ENCODE results near the gene RNF31. TPM values are rescaled to one million over a fixed set of nuclear protein-coding genes. Genes with fewer than 3 reads are reported as not detected.
"Not testable (repeated sequence)": the region's sequence is repeated elsewhere in the genome, so short reads cannot be mapped to it uniquely, and the experiment has no call there.

Gene RNF31
- total and polyA plus RNA-seq, 2 donors (not counting 1 experiment from before 2014, with no cell fraction given), result 69.8 to 103 TPM

- not testable (repeated sequence) for H3K27ac Mint-ChIP-seq
- 100% methylated on average over 7 of the region's 16 CpGs for whole genome bisulfite sequencing (ENCODE audit: insufficient coverage)
These were observed 56.1 kb downstream of the RNF31 start for GRCh38 chr14:24203249-24203886.

GRCh38 chr14:24204163-24205146 is 57.2 kb downstream of the RNF31 start:
- Histone ChIP-seq H3K79me2 (ENCODE audit: control insufficient read depth, insufficient read depth, low read length) (peaks cover 70% of the 10 kb centered on the region), H3K9ac (ENCODE audit: low read length) (no peak overlapping the region), H3K4me2 (replicated peaks; ENCODE audit: low read depth, low read length, poor library complexity, severe bottlenecking) (no peak overlapping the region), H3K36me3 (replicated peaks in 1 of 2; ENCODE audit: control extremely low read depth in 1 of 2, control insufficient read depth in 1 of 2, extremely low read depth in 1 of 2, insufficient read depth in 2 of 2, low read length in 1 of 2) (peaks cover 2 to 53% of the 10 kb centered on the region in 2 experiments), H3K9me3 (ENCODE audit: control extremely low read depth in 1 of 3, control insufficient read depth in 2 of 3, insufficient read depth in 1 of 3, low read length in 2 of 3) (no peaks in the 10 kb centered on the region), H2AFZ (ENCODE audit: insufficient read depth, low read depth, low read length, poor library complexity, severe bottlenecking) (no peak overlapping the region), H3K27me3 (replicated peaks in 1 of 4; ENCODE audit: control extremely low read depth in 1 of 4, control insufficient read depth in 3 of 4, insufficient read depth in 4 of 4, low read length in 3 of 4) (no peaks in the 10 kb centered on the region), H3K27ac (ENCODE audit: low read length in 2 of 2) (no peak overlapping the region), H3K4me3 (ENCODE audit: control extremely low read depth in 1 of 5, extremely low read depth in 1 of 5, insufficient read depth in 1 of 5, low read depth in 2 of 5, low read length in 4 of 5) (no peak overlapping the region), H4K20me1 (ENCODE audit: control insufficient read depth, insufficient read depth, low read length, poor library complexity, severe bottlenecking) (peaks cover 16% of the 10 kb centered on the region), H3K4me1 (ENCODE audit: control insufficient read depth in 2 of 2, insufficient read depth in 2 of 2, low read length in 2 of 2) (peaks cover 10 to 14% of the 10 kb centered on the region in 2 donors)
- WGBS (ENCODE audit: insufficient coverage), result 97% methylated on average over 6 of the region's 7 CpGs
- Mint-ChIP-seq H3K27ac (no peak overlapping the region), H3K4me3 (no peak overlapping the region), H3K4me1 (peaks cover 16% of the 10 kb centered on the region), H3K9me3 (ENCODE audit: insufficient read depth) (no peaks in the 10 kb centered on the region), H3K27me3 (no peaks in the 10 kb centered on the region)
- CTCF ChIA-PET, result interaction anchor here (0.8 to 1.0 kb wide), 4 partner anchors 9 to 125 kb away, joined by 3 to 5 read pairs (median 3); partner anchors contain the start of genes CHMP4A and MDP1
- POLR2A ChIA-PET, result interaction anchor here (1.0 kb wide), 1 partner anchor 16 kb away, joined by 3 read pairs; the partner anchor contains the start of gene IPO4
- DNase-seq, result no peak
- intact Hi-C loops (cut with micrococcal nuclease), result no loop called here
- TF ChIP-seq EZH2 (IDR thresholded peaks at IDR 0.05; ENCODE audit: borderline replicate concordance, insufficient read depth, low read depth, low read length, poor library complexity, severe bottlenecking) (no peak), CTCF (IDR thresholded peaks at IDR 0.05) (no peak)
- no peak for ATAC-seq (ENCODE audit: low read depth)

More at GRCh38 chr14:24203249-24203886, 56.1 kb downstream of the RNF31 start:
- intact Hi-C loops (cut with micrococcal nuclease); H3K4me3 ChIP-seq (ENCODE audit: control extremely low read depth in 1 of 5, extremely low read depth in 1 of 5, insufficient read depth in 1 of 5, low read depth in 2 of 5, low read length in 4 of 5); H3K9me3 Mint-ChIP-seq (ENCODE audit: insufficient read depth); H2AFZ ChIP-seq (ENCODE audit: insufficient read depth, low read depth, low read length, poor library complexity, severe bottlenecking); H3K4me2 ChIP-seq (replicated peaks; ENCODE audit: low read depth, low read length, poor library complexity, severe bottlenecking); H3K27me3 Mint-ChIP-seq; DNase-seq; ATAC-seq (ENCODE audit: low read depth); H3K9ac ChIP-seq (ENCODE audit: low read length); H3K4me3 Mint-ChIP-seq; H3K9me3 ChIP-seq (ENCODE audit: control extremely low read depth in 1 of 3, control insufficient read depth in 2 of 3, insufficient read depth in 1 of 3, low read length in 2 of 3); H3K27me3 ChIP-seq (replicated peaks in 1 of 4; ENCODE audit: control extremely low read depth in 1 of 4, control insufficient read depth in 3 of 4, insufficient read depth in 4 of 4, low read length in 3 of 4); H3K27ac ChIP-seq (ENCODE audit: low read length in 2 of 2): not testable (repeated sequence)
- H3K79me2 ChIP-seq (ENCODE audit: control insufficient read depth, insufficient read depth, low read length), result peaks cover 70% of the 10 kb centered on the region
- peaks cover 16% of the 10 kb centered on the region for H4K20me1 ChIP-seq (ENCODE audit: control insufficient read depth, insufficient read depth, low read length, poor library complexity, severe bottlenecking)
- ChIA-PET POLR2A (interaction anchor here (0.7 to 1.0 kb wide), 2 partner anchors 9 to 15 kb away, joined by 3 read pairs; partner anchors contain the start of gene IPO4), CTCF (interaction anchor here (1.0 kb wide), 1 partner anchor 124 kb away, joined by 5 read pairs; no protein-coding TSS in a partner anchor)
- peaks cover 25% of the 10 kb centered on the region for H3K4me1 Mint-ChIP-seq
- H3K36me3 ChIP-seq (replicated peaks in 1 of 2; ENCODE audit: control extremely low read depth in 1 of 2, control insufficient read depth in 1 of 2, extremely low read depth in 1 of 2, insufficient read depth in 2 of 2, low read length in 1 of 2), result peaks cover 2 to 47% of the 10 kb centered on the region in 2 experiments
- H3K4me1 ChIP-seq (ENCODE audit: control insufficient read depth in 2 of 2, insufficient read depth in 2 of 2, low read length in 2 of 2), result peaks cover 14% of the 10 kb centered on the region in 2 donors
